Right ventricle myocardium inferior (tissue), 1 donor: ENCODE measurements around the gene SALL4. TPM values are rescaled to one million over a fixed set of nuclear protein-coding genes. Genes with fewer than 3 reads are reported as not detected.
"Not testable (repeated sequence)": the region's sequence is repeated elsewhere in the genome, so short reads cannot be mapped to it uniquely, and the experiment has no call there.

ENCODE experiments used
- ATAC-seq: fragments of 200-7000 bp; cut with Tn5 transposase; one replicate; pipeline ENCODE4 v1.9.1; 2020; ENCODE audit warnings: mild to moderate bottlenecking, moderate library complexity
- DNase-seq: peaks from one replicate; pipeline ENCODE4 v3.0.0; 2021; ENCODE audit errors: missing footprints
- intact Hi-C: fragments of 100-400 bp; cut with DNase I; formaldehyde crosslinking; loops from one replicate; pipeline ENCODE4 v1.11.0; 2022
- total RNA-seq: library from RNA; stranded (reverse); fragmentation: NEBNext Ultra II Directional; extraction: Animal tissue kit (Norgen Biotek cat#: 25700); gene quantifications from one replicate; pipeline ENCODE4 v1.2.1, GENCODE V29; 2021
- donor health status: DM: no; HTN: yes; CAD: no; lungs with severe emphysema.

The SALL4 gene
- total RNA-seq, 1 donor from 2014 or later: 0.19 TPM

GRCh38 chr20:51768759-51769517 lies 33.4 kb downstream of the SALL4 start:
- DNase-seq (no peak), ATAC-seq (no peak)
- intact Hi-C loops: no loop called here

GRCh38 chr20:51767867-51768758 lies 34.2 kb downstream of the SALL4 start, which contains the start of gene ATP9A:
Gene ATP9A (minus strand): TSS chr20:51768390. CDS start chr20:51768369, 21 bp downstream.
- peak; percentile 52 for ATAC-seq
- intact Hi-C loops: no loop called here

GRCh38 chr20:51766994-51767866 lies 35.1 kb downstream of the SALL4 start:
- peak; percentile 88 for DNase-seq
- intact Hi-C loops: no loop called here
- ATAC-seq: peak; percentile 92

More at GRCh38 chr20:51767867-51768758, 34.2 kb downstream of the SALL4 start, which contains the start of gene ATP9A:
- DNase-seq: no peak

GRCh38 chr20:51765381-51765780 lies 36.9 kb downstream of the SALL4 start:
- ATAC-seq, DNase-seq, intact Hi-C loops: not testable (repeated sequence)

GRCh38 chr20:51763965-51764602 lies 38.2 kb downstream of the SALL4 start:
- intact Hi-C loops: no loop called here
- DNase-seq (no peak), ATAC-seq (no peak)

- ATAC-seq: no peak
- intact Hi-C loops: no loop called here
- no peak for DNase-seq
These were observed 41.3 kb downstream of the SALL4 start for GRCh38 chr20:51760905-51761546.

- ATAC-seq (no peak), DNase-seq (no peak)
- intact Hi-C loops: no loop called here
These were observed 42.4 kb downstream of the SALL4 start for GRCh38 chr20:51759769-51760510.

GRCh38 chr20:51758978-51759544 lies 43.3 kb downstream of the SALL4 start:
- ATAC-seq (peak; percentile 44), DNase-seq (no peak)
- intact Hi-C loops: no loop called here

GRCh38 chr20:51757226-51757625 lies 45.1 kb downstream of the SALL4 start:
- no peak for DNase-seq
- ATAC-seq: no peak
- intact Hi-C loops: no loop called here

- DNase-seq (no peak), ATAC-seq (no peak)
- intact Hi-C loops: no loop called here
These were observed 45.7 kb downstream of the SALL4 start for GRCh38 chr20:51756653-51757052.

GRCh38 chr20:51753220-51753619 lies 49.1 kb downstream of the SALL4 start:
- intact Hi-C loops, ATAC-seq, DNase-seq: not testable (repeated sequence)

GRCh38 chr20:51752343-51752951 lies 49.9 kb downstream of the SALL4 start:
- no peak for ATAC-seq
- intact Hi-C loops: no loop called here
- DNase-seq: no peak

GRCh38 chr20:51750770-51751388 lies 51.4 kb downstream of the SALL4 start:
- ATAC-seq (no peak), DNase-seq (no peak)
- intact Hi-C loops: no loop called here

GRCh38 chr20:51750037-51750769 lies 52.1 kb downstream of the SALL4 start:
- ATAC-seq (peak; percentile 78), DNase-seq (peak; percentile 81)
- intact Hi-C loops: no loop called here

GRCh38 chr20:51749674-51750036 lies 52.7 kb downstream of the SALL4 start:
- DNase-seq: no peak
- intact Hi-C loops: no loop called here
- peak; percentile 31 for ATAC-seq
